ENCODE measurements around the gene GALNT4.
A peak's percentile ranks its signal among the peaks of the same experiment; 100 is the strongest.

GALNT4 gene

GRCh38 chr12:89542912-89543592 lies 18.5 kb upstream of the GALNT4 start:
- Histone ChIP-seq H2BK5ac (ENCODE audit: low read length) (no peak overlapping the region), H4K8ac (ENCODE audit: low read depth, low read length) (no peak overlapping the region), H3K9ac (ENCODE audit: low read depth, low read length, poor library complexity) (no peak overlapping the region), H2BK15ac (ENCODE audit: low read length) (no peak overlapping the region), H3K79me1 (ENCODE audit: low read depth, low read length) (no peaks in the 10 kb centered on the region), H3K14ac (ENCODE audit: low read length) (no peak overlapping the region), H3K27ac (replicated peaks; ENCODE audit: low read length) (no peak overlapping the region), H3K36me3 (replicated peaks in 1 of 2; ENCODE audit: control insufficient read depth in 2 of 2, insufficient read depth in 2 of 2, low read length in 2 of 2) (no peaks in the 10 kb centered on the region), H2BK120ac (ENCODE audit: low read depth, low read length) (no peak overlapping the region), H4K91ac (ENCODE audit: low read depth, low read length, poor library complexity) (no peak overlapping the region), H3K4me2 (ENCODE audit: insufficient read depth, low read length, poor library complexity, severe bottlenecking) (no peak overlapping the region), H2AK5ac (ENCODE audit: low read depth, low read length) (no peak overlapping the region), H2BK12ac (ENCODE audit: low read length) (no peak overlapping the region), H3K4ac (ENCODE audit: low read length) (no peak overlapping the region), H3K4me1 (ENCODE audit: control insufficient read depth in 2 of 2, insufficient read depth in 1 of 2, low read depth in 1 of 2, low read length in 2 of 2) (peaks cover 4 to 8% of the 10 kb centered on the region in 2 donors), H3K23ac (ENCODE audit: low read depth, low read length, poor library complexity) (no peak overlapping the region), H3K27me3 (ENCODE audit: control insufficient read depth in 3 of 3, insufficient read depth in 3 of 3, low read depth in 1 of 3, low read length in 3 of 3) (no peaks in the 10 kb centered on the region), H3K4me3 (ENCODE audit: low read length in 2 of 2) (no peak overlapping the region), H3K18ac (ENCODE audit: low read length) (no peak overlapping the region), H2AFZ (ENCODE audit: low read length) (peak overlapping the region; percentile 3), H3K9me3 (replicated peaks in 1 of 2; ENCODE audit: control insufficient read depth in 2 of 2, insufficient read depth in 1 of 2, low read depth in 1 of 2, low read length in 2 of 2) (no peaks in the 10 kb centered on the region)
- WGBS, 2 donors (ENCODE audit: extremely low coverage in 2 of 2, insufficient read length in 2 of 2, insufficient replicate concordance in 1 of 2) = no CpG with 5 or more reads among the region's 6 CpGs
- peak; percentile 77 for DNase-seq (ENCODE audit: low spot score)

DNA sequence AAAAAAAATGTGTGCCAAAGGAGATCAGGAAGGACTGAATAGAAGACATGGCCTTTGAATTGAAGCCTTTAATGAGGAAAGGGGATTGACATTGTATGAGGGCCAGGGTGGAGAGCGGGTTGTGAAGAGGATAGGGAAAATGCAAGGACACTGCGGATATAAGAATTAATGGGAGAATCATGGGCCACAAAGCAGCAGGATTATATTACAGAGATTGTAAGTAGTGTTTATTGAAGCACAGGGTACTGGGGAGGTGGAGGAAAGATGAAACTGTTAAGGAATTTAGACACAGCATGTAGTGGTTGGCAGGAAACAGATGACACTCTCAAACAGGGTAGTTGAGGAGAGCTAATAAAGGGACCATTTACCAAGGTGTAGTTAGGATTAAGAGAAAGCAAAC lies 17.6 kb upstream of the GALNT4 start:
- Histone ChIP-seq H2AFZ (ENCODE audit: low read length) (no peak overlapping the region), H2BK15ac (ENCODE audit: low read length) (no peak overlapping the region), H3K79me1 (ENCODE audit: low read depth, low read length) (no peaks in the 10 kb centered on the region), H2BK5ac (ENCODE audit: low read length) (no peak overlapping the region), H2BK120ac (ENCODE audit: low read depth, low read length) (no peak overlapping the region), H4K91ac (ENCODE audit: low read depth, low read length, poor library complexity) (no peak overlapping the region), H3K4me1 (ENCODE audit: control insufficient read depth in 2 of 2, insufficient read depth in 1 of 2, low read depth in 1 of 2, low read length in 2 of 2) (peaks cover 4 to 8% of the 10 kb centered on the region in 2 donors), H3K18ac (ENCODE audit: low read length) (no peak overlapping the region), H3K36me3 (replicated peaks in 1 of 2; ENCODE audit: control insufficient read depth in 2 of 2, insufficient read depth in 2 of 2, low read length in 2 of 2) (no peaks in the 10 kb centered on the region), H3K9ac (ENCODE audit: low read depth, low read length, poor library complexity) (no peak overlapping the region), H3K4me3 (ENCODE audit: low read length in 2 of 2) (no peak overlapping the region), H3K27ac (replicated peaks; ENCODE audit: low read length) (no peak overlapping the region), H3K4ac (ENCODE audit: low read length) (no peak overlapping the region), H4K8ac (ENCODE audit: low read depth, low read length) (no peak overlapping the region), H2AK5ac (ENCODE audit: low read depth, low read length) (no peak overlapping the region), H3K23ac (ENCODE audit: low read depth, low read length, poor library complexity) (no peak overlapping the region), H3K14ac (ENCODE audit: low read length) (no peak overlapping the region), H3K4me2 (ENCODE audit: insufficient read depth, low read length, poor library complexity, severe bottlenecking) (no peak overlapping the region), H3K9me3 (replicated peaks in 1 of 2; ENCODE audit: control insufficient read depth in 2 of 2, insufficient read depth in 1 of 2, low read depth in 1 of 2, low read length in 2 of 2) (no peaks in the 10 kb centered on the region), H3K27me3 (ENCODE audit: control insufficient read depth in 3 of 3, insufficient read depth in 3 of 3, low read depth in 1 of 3, low read length in 3 of 3) (no peaks in the 10 kb centered on the region), H2BK12ac (ENCODE audit: low read length) (no peak overlapping the region)
- WGBS, 2 donors (ENCODE audit: extremely low coverage in 2 of 2, insufficient read length in 2 of 2, insufficient replicate concordance in 1 of 2) = no CpG with 5 or more reads among the region's 2 CpGs
- DNase-seq (ENCODE audit: low spot score) = no peak

- H3K9me3 ChIP-seq (replicated peaks in 1 of 2; ENCODE audit: control insufficient read depth in 2 of 2, insufficient read depth in 1 of 2, low read depth in 1 of 2, low read length in 2 of 2) = no peaks in the 10 kb centered on the region
- H2BK12ac ChIP-seq (ENCODE audit: low read length) = no peak overlapping the region
- H3K9ac ChIP-seq (ENCODE audit: low read depth, low read length, poor library complexity) = no peak overlapping the region
- no peaks in the 10 kb centered on the region for H3K36me3 ChIP-seq (replicated peaks in 1 of 2; ENCODE audit: control insufficient read depth in 2 of 2, insufficient read depth in 2 of 2, low read length in 2 of 2)
- no peak overlapping the region for H3K4ac ChIP-seq (ENCODE audit: low read length)
- H4K91ac ChIP-seq (ENCODE audit: low read depth, low read length, poor library complexity) = no peak overlapping the region
- no peaks in the 10 kb centered on the region for H3K27me3 ChIP-seq (ENCODE audit: control insufficient read depth in 3 of 3, insufficient read depth in 3 of 3, low read depth in 1 of 3, low read length in 3 of 3)
- no peak overlapping the region for H3K18ac ChIP-seq (ENCODE audit: low read length)
- H3K14ac ChIP-seq (ENCODE audit: low read length) = no peak overlapping the region
- no peak overlapping the region for H2AFZ ChIP-seq (ENCODE audit: low read length)
- no peak overlapping the region for H3K4me3 ChIP-seq (ENCODE audit: low read length in 2 of 2)
- no peak overlapping the region for H2BK15ac ChIP-seq (ENCODE audit: low read length)
- no peak overlapping the region for H3K4me2 ChIP-seq (ENCODE audit: insufficient read depth, low read length, poor library complexity, severe bottlenecking)
- no peak overlapping the region for H3K27ac ChIP-seq (replicated peaks; ENCODE audit: low read length)
- no peak overlapping the region for H2BK5ac ChIP-seq (ENCODE audit: low read length)
- no peak overlapping the region for H4K8ac ChIP-seq (ENCODE audit: low read depth, low read length)
- no peak for DNase-seq (ENCODE audit: low spot score)
- no CpG with 5 or more reads among the region's 3 CpGs for WGBS, 2 donors (ENCODE audit: extremely low coverage in 2 of 2, insufficient read length in 2 of 2, insufficient replicate concordance in 1 of 2)
- no peak overlapping the region for H3K23ac ChIP-seq (ENCODE audit: low read depth, low read length, poor library complexity)
- no peak overlapping the region for H2BK120ac ChIP-seq (ENCODE audit: low read depth, low read length)
- H2AK5ac ChIP-seq (ENCODE audit: low read depth, low read length) = no peak overlapping the region
- H3K79me1 ChIP-seq (ENCODE audit: low read depth, low read length) = no peaks in the 10 kb centered on the region
- peaks cover 4 to 8% of the 10 kb centered on the region in 2 donors for H3K4me1 ChIP-seq (ENCODE audit: control insufficient read depth in 2 of 2, insufficient read depth in 1 of 2, low read depth in 1 of 2, low read length in 2 of 2)
Observed at GRCh38 chr12:89540586-89540985, 16.0 kb upstream of the GALNT4 start.

DNA sequence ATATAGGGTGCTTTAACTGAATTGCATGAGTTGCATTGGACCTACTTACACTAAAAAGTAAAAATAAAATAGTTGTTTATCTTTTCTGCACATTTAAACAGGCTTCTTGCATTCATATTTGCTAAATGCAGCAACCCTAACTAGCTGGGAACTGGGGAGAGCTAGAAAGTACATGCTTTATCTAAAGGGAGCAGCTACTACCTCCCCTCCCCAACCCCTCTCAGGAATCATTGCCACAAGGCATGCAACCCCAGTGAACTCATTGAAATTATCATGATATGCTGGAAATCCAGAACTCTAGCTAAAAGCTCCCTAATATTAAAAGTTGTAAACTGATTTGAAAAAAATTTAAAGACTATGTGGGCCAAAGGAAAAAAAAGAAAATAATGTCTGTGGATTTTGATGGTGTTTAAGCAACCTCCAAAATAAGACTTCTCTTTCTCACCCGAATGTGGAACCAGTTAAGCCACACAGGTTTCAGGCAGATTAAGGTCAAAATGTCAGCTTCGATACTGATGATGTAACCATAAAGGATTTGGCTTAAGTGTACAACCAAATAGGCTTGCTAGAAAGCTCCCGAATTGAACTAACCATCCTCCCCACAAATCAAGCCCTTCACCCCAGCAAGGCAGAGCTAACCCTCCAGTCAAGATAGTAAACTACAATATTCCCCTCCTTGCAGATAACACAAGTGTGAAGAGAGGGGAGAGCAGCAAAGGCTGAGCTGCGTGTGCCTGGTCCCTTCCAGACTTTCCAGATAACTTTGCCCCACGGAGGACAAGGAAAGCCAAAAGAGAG lies 15.0 kb upstream of the GALNT4 start:
- Histone ChIP-seq H3K4me2 (ENCODE audit: insufficient read depth, low read length, poor library complexity, severe bottlenecking) (no peak overlapping the region), H2BK15ac (ENCODE audit: low read length) (no peak overlapping the region), H3K9me3 (replicated peaks in 1 of 2; ENCODE audit: control insufficient read depth in 2 of 2, insufficient read depth in 1 of 2, low read depth in 1 of 2, low read length in 2 of 2) (no peaks in the 10 kb centered on the region), H4K91ac (ENCODE audit: low read depth, low read length, poor library complexity) (no peak overlapping the region), H3K27ac (replicated peaks; ENCODE audit: low read length) (no peak overlapping the region), H2AFZ (ENCODE audit: low read length) (no peak overlapping the region), H3K18ac (ENCODE audit: low read length) (no peak overlapping the region), H3K23ac (ENCODE audit: low read depth, low read length, poor library complexity) (no peak overlapping the region), H3K14ac (ENCODE audit: low read length) (no peak overlapping the region), H2AK5ac (ENCODE audit: low read depth, low read length) (no peak overlapping the region), H3K9ac (ENCODE audit: low read depth, low read length, poor library complexity) (no peak overlapping the region), H3K4me1 (ENCODE audit: control insufficient read depth in 2 of 2, insufficient read depth in 1 of 2, low read depth in 1 of 2, low read length in 2 of 2) (peaks cover 3 to 5% of the 10 kb centered on the region in 2 donors), H3K79me1 (ENCODE audit: low read depth, low read length) (no peaks in the 10 kb centered on the region), H3K4ac (ENCODE audit: low read length) (no peak overlapping the region), H3K36me3 (replicated peaks in 1 of 2; ENCODE audit: control insufficient read depth in 2 of 2, insufficient read depth in 2 of 2, low read length in 2 of 2) (no peaks in the 10 kb centered on the region), H2BK120ac (ENCODE audit: low read depth, low read length) (no peak overlapping the region), H3K27me3 (ENCODE audit: control insufficient read depth in 3 of 3, insufficient read depth in 3 of 3, low read depth in 1 of 3, low read length in 3 of 3) (no peaks in the 10 kb centered on the region), H3K4me3 (ENCODE audit: low read length in 2 of 2) (no peak overlapping the region), H2BK5ac (ENCODE audit: low read length) (no peak overlapping the region), H2BK12ac (ENCODE audit: low read length) (no peak overlapping the region), H4K8ac (ENCODE audit: low read depth, low read length) (no peak overlapping the region)
- no CpG with 5 or more reads among the region's 5 CpGs for WGBS, 2 donors (ENCODE audit: extremely low coverage in 2 of 2, insufficient read length in 2 of 2, insufficient replicate concordance in 1 of 2)
- no peak for DNase-seq (ENCODE audit: low spot score)

All from neuronal stem cell (in vitro differentiated cells).